ENCODE results near the gene ZNF536. TPM values are rescaled to one million over a fixed set of nuclear protein-coding genes. Genes with fewer than 3 reads are reported as not detected.

Gene ZNF536
- total and polyA plus RNA-seq, 10 of the 15 experiments (the other 5 are each of a cell fraction or from before 2014, with no cell fraction given), result not detected

- no peak overlapping the region for H3K9ac ChIP-seq (ENCODE audit: control insufficient read depth, insufficient read depth, low read length)
- ChIA-PET CTCF (no interaction called here), POLR2A (interaction anchor here (0.7 kb wide), 1 partner anchor 25 kb away, joined by 4 read pairs; no protein-coding TSS in a partner anchor), RAD21 (ENCODE audit: unreplicated experiment) (no interaction called here), SMC1A (ENCODE audit: uncharacterized antibody, unreplicated experiment) (no interaction called here)
- no peak overlapping the region for H3K27ac ChIP-seq (ENCODE audit: control insufficient read depth, insufficient read depth)
- BruUV-seq (replicated peaks), result no TSS peak
- no peaks in the 10 kb centered on the region for H3K79me2 ChIP-seq (ENCODE audit: control insufficient read depth, insufficient read depth, low read length)
- H3K4me2 ChIP-seq (ENCODE audit: control insufficient read depth, insufficient read depth), result no peak overlapping the region
- intact Hi-C loops (cut with micrococcal nuclease; ENCODE audit: unreplicated experiment), result no loop called here
- H3K4me1 ChIP-seq (ENCODE audit: control insufficient read depth, insufficient read depth, low read length), result no peaks in the 10 kb centered on the region
- H2AFZ ChIP-seq (ENCODE audit: control insufficient read depth, low read depth, low read length), result no peak overlapping the region
- FAIRE-seq, result no peak
- H3K4me3 ChIP-seq, result no peak overlapping the region
- in situ Hi-C loops (cut with MboI), result no loop called here
- DNase-seq (ENCODE audit: low read depth, low spot score), result no peak
- TF ChIP-seq NR2C1 (IDR thresholded peaks at IDR 0.05), result no peak
- no peak for TF ChIP-seq TAF1 (IDR thresholded peaks at IDR 0.05; ENCODE audit: borderline replicate concordance, low read depth, low read length)
- TF ChIP-seq IRF5 (IDR thresholded peaks at IDR 0.05; ENCODE audit: borderline replicate concordance), result no peak
- TF ChIP-seq NFYB (IDR thresholded peaks at IDR 0.05; ENCODE audit: insufficient read depth, low read depth, low read length), result no peak
- H4K20me1 ChIP-seq (ENCODE audit: control insufficient read depth, insufficient read depth), result no peaks in the 10 kb centered on the region
- no peaks in the 10 kb centered on the region for H3K36me3 ChIP-seq (ENCODE audit: control insufficient read depth in 2 of 2, insufficient read depth in 2 of 2, low read length in 1 of 2)
- 0% methylated on average over 3 of the region's 3 CpGs for WGBS (ENCODE audit: insufficient coverage, insufficient replicate concordance, low lambda C conversion rate, missing lambda C conversion rate)
- no peaks in the 10 kb centered on the region for H3K9me3 ChIP-seq (replicated peaks; ENCODE audit: control insufficient read depth, insufficient read depth, low read length)
- ATAC-seq, result no peak
- H3K27me3 ChIP-seq (replicated peaks in 1 of 2; ENCODE audit: control insufficient read depth in 2 of 2, insufficient read depth in 2 of 2, low read length in 1 of 2), result no peaks in the 10 kb centered on the region
Measured at GRCh38 chr19:30488191-30488590, 116.0 kb downstream of the ZNF536 start.

- DNase-seq (ENCODE audit: low read depth, low spot score), result no peak
- no peaks in the 10 kb centered on the region for H3K27me3 ChIP-seq (replicated peaks in 1 of 2; ENCODE audit: control insufficient read depth in 2 of 2, insufficient read depth in 2 of 2, low read length in 1 of 2)
- H3K36me3 ChIP-seq (ENCODE audit: control insufficient read depth in 2 of 2, insufficient read depth in 2 of 2, low read length in 1 of 2), result no peaks in the 10 kb centered on the region
- no peak overlapping the region for H3K4me3 ChIP-seq
- H3K4me1 ChIP-seq (ENCODE audit: control insufficient read depth, insufficient read depth, low read length), result no peaks in the 10 kb centered on the region
- POLR2A ChIA-PET, result no interaction called here
- intact Hi-C loops (cut with micrococcal nuclease; ENCODE audit: unreplicated experiment), result no loop called here
- in situ Hi-C loops (cut with MboI), result no loop called here
- H4K20me1 ChIP-seq (ENCODE audit: control insufficient read depth, insufficient read depth), result no peaks in the 10 kb centered on the region
- FAIRE-seq, result no peak
- WGBS (ENCODE audit: insufficient coverage, insufficient replicate concordance, low lambda C conversion rate, missing lambda C conversion rate), result 37% methylated on average over 8 of the region's 8 CpGs
- no peak overlapping the region for H3K4me2 ChIP-seq (ENCODE audit: control insufficient read depth, insufficient read depth)
- H3K9me3 ChIP-seq (replicated peaks; ENCODE audit: control insufficient read depth, insufficient read depth, low read length), result no peaks in the 10 kb centered on the region
- ATAC-seq, result no peak
- H3K27ac ChIP-seq (ENCODE audit: control insufficient read depth, insufficient read depth), result no peak overlapping the region
- no peak overlapping the region for H3K9ac ChIP-seq (ENCODE audit: control insufficient read depth, insufficient read depth, low read length)
- RAD21 ChIA-PET (ENCODE audit: unreplicated experiment), result no interaction called here
- no TSS peak for BruUV-seq (replicated peaks)
- SMC1A ChIA-PET (ENCODE audit: uncharacterized antibody, unreplicated experiment), result no interaction called here
- CTCF ChIA-PET, result no interaction called here
- no peaks in the 10 kb centered on the region for H3K79me2 ChIP-seq (ENCODE audit: control insufficient read depth, insufficient read depth, low read length)
- H2AFZ ChIP-seq (ENCODE audit: control insufficient read depth, low read depth, low read length), result no peak overlapping the region
- TF ChIP-seq KAT2A (conservative IDR thresholded peaks at IDR 0.05; ENCODE audit: control insufficient read depth, low read depth, low read length) (no peak), PKNOX1 (IDR thresholded peaks at IDR 0.05) (no peak), ZNF687 (IDR thresholded peaks at IDR 0.05) (no peak), BRCA1 (IDR thresholded peaks at IDR 0.05; ENCODE audit: low read depth, low read length) (no peak), RAD51 (IDR thresholded peaks at IDR 0.05) (no peak), PAX8 (IDR thresholded peaks at IDR 0.05) (no peak), NR2F1 (conservative IDR thresholded peaks at IDR 0.05) (no peak), YBX1 (IDR thresholded peaks at IDR 0.05) (no peak)
Measured at GRCh38 chr19:30490760-30491159, 118.6 kb downstream of the ZNF536 start.
